Right lobe of liver (tissue), 6 donors: ENCODE data around the gene BCKDHB. TPM values are rescaled to one million over a fixed set of nuclear protein-coding genes. Genes with fewer than 3 reads are reported as not detected.

Experiments used
- ATAC-seq, 4 donors: fragments of 200-7000 bp; cut with Tn5 transposase; one replicate each; pipeline ENCODE4 v1.9.1; 2020; ENCODE audit warnings: mild to moderate bottlenecking in 4 of 4, moderate library complexity in 4 of 4
- DNase-seq, 3 donors: peaks; one replicate each; pipeline ENCODE4 v3.0.0-alpha.2; 2020
- H3K27ac ChIP-seq, 3 donors: fragments of 200-600 bp; one replicate each; pipeline ENCODE4 v1.8.0; 2022
- H3K27me3 ChIP-seq, 2 donors: fragments of 200-600 bp; one replicate each; pipeline ENCODE4 v1.8.0; 2022
- H3K36me3 ChIP-seq, 4 donors: fragments of 200-600 bp; sonication (generic) in 1 of 4; one replicate each; pipeline versions ENCODE4 v1.5.1 to v1.8.0; 2017 to 2022; ENCODE audit warnings: control low read depth in 1 of 4
- H3K4me1 ChIP-seq, 4 donors: fragments of 200-600 bp; sonication (generic) in 1 of 4; one replicate each; pipeline versions ENCODE4 v1.5.1 to v1.8.0; 2017 to 2022; ENCODE audit warnings: control low read depth in 1 of 4
- H3K4me3 ChIP-seq, 3 donors: fragments of 200-600 bp; one replicate each; pipeline ENCODE4 v1.8.0; 2022
- H3K9me3 ChIP-seq, 4 donors: fragments of 200-600 bp; sonication (generic) in 1 of 4; one replicate each; pipeline versions ENCODE4 v1.5.1 to v1.8.0; 2017 to 2022; ENCODE audit warnings: control low read depth in 1 of 4
- CTCF ChIP-seq, 4 donors: fragments of 200-600 bp in 3 of 4; fragments of 450-650 bp in 1 of 4; IDR thresholded peaks; one replicate each; pipeline versions ENCODE4 v1.5.1 to v1.8.0; 2016 to 2022; ENCODE audit warnings: antibody characterized with exemption in 4 of 4, mild to moderate bottlenecking in 2 of 4
- POLR2A ChIP-seq: fragments of 450-650 bp; IDR thresholded peaks from one replicate; pipeline ENCODE4 v1.6.1; 2017; ENCODE audit warnings: antibody characterized with exemption, mild to moderate bottlenecking
- WGBS: methylation state at CpG from one replicate; pipeline ENCODE4 v1.1.6; 2018; ENCODE audit warnings: low coverage, low lambda C conversion rate; ENCODE audit not compliant: insufficient coverage; ENCODE audit errors: missing lambda C conversion rate; 5-methylcytosine and 5-hydroxymethylcytosine counted together
- intact Hi-C, 2 donors: fragments of 100-400 bp; cut with DNase I; formaldehyde crosslinking; loops; one replicate each; pipeline versions ENCODE4 v1.11.2 to v1.14.1; 2022
- total RNA-seq, 6 experiments: library from RNA; depleted of rRNA in 2 of 6; stranded (reverse); fragments of >200 nt in 2 of 6; fragmentation: NEBNext Ultra II Directional in 3 of 6; extraction: Animal tissue kit (Norgen Biotek cat#: 25700) in 3 of 6; gene quantifications; one replicate each; pipeline versions ENCODE4 v1.1.0 to v1.2.4, GENCODE V29; 2016 to 2023
- donor health status: DM: no; HTN: yes; CAD: no.
- donor health status: DM: no; HTN: no; CAD: no.
- donor health status: DM: no; HTN: no; CAD: no.
- donor health status: DM: no; HTN: yes; CAD: no.
- donor health status: DM: no; HTN: yes; CAD: no.

Gene BCKDHB
- total RNA-seq, 6 experiments from 2014 or later: 22.1 to 57.2 (median 43.9) TPM

GRCh38 chr6:80088637-80089036 lies 17.8 kb upstream of the BCKDHB start:
- ATAC-seq (no peak), DNase-seq (no peak)
- Histone ChIP-seq H3K9me3 (no peaks in the 10 kb centered on the region), H3K27ac (no peak overlapping the region), H3K4me3 (no peak overlapping the region), H3K36me3 (no peaks in the 10 kb centered on the region), H3K4me1 (no peaks in the 10 kb centered on the region), H3K27me3 (no peaks in the 10 kb centered on the region)
- TF ChIP-seq POLR2A (no peak), CTCF (IDR thresholded peaks at IDR 0.05) (no peak)
- intact Hi-C loops: no loop called here
- WGBS: 65% methylated on average over 6 of the region's 6 CpGs

- no peaks in the 10 kb centered on the region for H3K4me1 ChIP-seq
- ATAC-seq: no peak
- intact Hi-C loops: loop anchor here in 1 of 2 donors (10.0 kb wide), 1 partner anchor 137 kb away; no protein-coding TSS in a partner anchor
- DNase-seq: no peak
- no peaks in the 10 kb centered on the region for H3K36me3 ChIP-seq
- no peak overlapping the region for H3K27ac ChIP-seq
- no peaks in the 10 kb centered on the region for H3K9me3 ChIP-seq
- no peak for TF ChIP-seq CTCF (IDR thresholded peaks at IDR 0.05)
- no peak for TF ChIP-seq POLR2A
- H3K4me3 ChIP-seq: no peak overlapping the region
- H3K27me3 ChIP-seq: no peaks in the 10 kb centered on the region
Measured at GRCh38 chr6:80091506-80091905, 15.0 kb upstream of the BCKDHB start.

GRCh38 chr6:80094017-80094416 lies 12.5 kb upstream of the BCKDHB start:
- Histone ChIP-seq H3K36me3 (no peaks in the 10 kb centered on the region), H3K27me3 (no peaks in the 10 kb centered on the region), H3K4me1 (no peaks in the 10 kb centered on the region), H3K27ac (no peak overlapping the region), H3K4me3 (no peak overlapping the region), H3K9me3 (no peaks in the 10 kb centered on the region)
- DNase-seq: no peak
- ATAC-seq: peak; percentile 52 to 69 (median 62)
- intact Hi-C loops: loop anchor here in 1 of 2 donors (10.0 kb wide), 1 partner anchor 139 kb away; no protein-coding TSS in a partner anchor
- TF ChIP-seq POLR2A (no peak), CTCF (IDR thresholded peaks at IDR 0.05) (peak; percentile 49 to 63 (median 60))
- 0% methylated on average over 2 of the region's 2 CpGs for WGBS

GRCh38 chr6:80095600-80095999 lies 10.9 kb upstream of the BCKDHB start:
- DNase-seq (no peak), ATAC-seq (no peak)
- no peak for TF ChIP-seq POLR2A
- no peak for TF ChIP-seq CTCF (IDR thresholded peaks at IDR 0.05)
- Histone ChIP-seq H3K9me3 (no peaks in the 10 kb centered on the region), H3K36me3 (no peaks in the 10 kb centered on the region), H3K4me3 (no peak overlapping the region), H3K4me1 (no peaks in the 10 kb centered on the region), H3K27me3 (no peaks in the 10 kb centered on the region), H3K27ac (no peak overlapping the region)
- intact Hi-C loops: loop anchor here in 1 of 2 donors (10.0 kb wide), 1 partner anchor 141 kb away; no protein-coding TSS in a partner anchor
- 33% methylated on average over 3 of the region's 3 CpGs for WGBS

- ATAC-seq: no peak
- Histone ChIP-seq H3K4me3 (no peak overlapping the region), H3K27ac (no peak overlapping the region), H3K27me3 (no peaks in the 10 kb centered on the region), H3K9me3 (no peaks in the 10 kb centered on the region), H3K4me1 (no peaks in the 10 kb centered on the region), H3K36me3 (no peaks in the 10 kb centered on the region)
- DNase-seq: no peak
- intact Hi-C loops: loop anchor here in 1 of 2 donors (10.0 kb wide), 1 partner anchor 144 kb away; no protein-coding TSS in a partner anchor
- TF ChIP-seq POLR2A: no peak
- TF ChIP-seq CTCF (IDR thresholded peaks at IDR 0.05): no peak
Measured at GRCh38 chr6:80098392-80098791, 8.1 kb upstream of the BCKDHB start.
